H1 (cell line): ENCODE results near the gene FDPS. TPM values are rescaled to one million over a fixed set of nuclear protein-coding genes. Genes with fewer than 3 reads are reported as not detected.

ENCODE experiments used
- CTCF ChIA-PET: fragments of 300-600 bp; sonication (Branson Sonifier 250); formaldehyde crosslinking; loops from one replicate; lab custom pipeline; 2021; ENCODE audit not compliant: partially characterized antibody; lab: Charles Lee
- POLR2A ChIA-PET: fragments of 300-600 bp; sonication (Branson Sonifier 250); formaldehyde crosslinking; loops from one replicate; lab custom pipeline; 2021; ENCODE audit warnings: inconsistent platforms; ENCODE audit not compliant: partially characterized antibody; lab: Charles Lee
- DNase-seq, 2 experiments: peaks; one replicate each; pipeline versions ENCODE4 v3.0.0 to v3.0.0-alpha.2; 2010 to 2022; ENCODE audit warnings: low spot score in 2 of 2, low read depth in 1 of 2, mixed read lengths in 1 of 2
- FAIRE-seq: peaks from 2 replicates; lab custom pipeline; 2011; peaks lifted over from hg19 to GRCh38; lab: Jason Lieb, UNC
- H2AFZ ChIP-seq: 2 replicates; pipeline ENCODE4 v1.8.1; 2012; ENCODE audit warnings: low read length, inconsistent platforms
- H2AK5ac ChIP-seq: 2 replicates; pipeline ENCODE4 v1.6.1; 2013; ENCODE audit warnings: low read depth, low read length
- H2BK120ac ChIP-seq: replicated peaks from 2 replicates; pipeline ENCODE3; 2013; ENCODE audit warnings: low read depth, low read length, inconsistent platforms
- H2BK12ac ChIP-seq: 2 replicates; pipeline ENCODE4 v1.6.1; 2013; ENCODE audit warnings: low read depth, low read length
- H2BK15ac ChIP-seq: 2 replicates; pipeline ENCODE4 v1.6.1; 2013; ENCODE audit warnings: low read length
- H2BK20ac ChIP-seq: 2 replicates; pipeline ENCODE4 v1.6.1; 2013; ENCODE audit warnings: low read length
- H2BK5ac ChIP-seq: 2 replicates; pipeline ENCODE4 v1.6.1; 2013; ENCODE audit warnings: low read depth, low read length
- H3K14ac ChIP-seq: 2 replicates; pipeline ENCODE4 v1.6.1; 2013; ENCODE audit warnings: inconsistent platforms; ENCODE audit not compliant: insufficient read length
- H3K18ac ChIP-seq: 2 replicates; pipeline ENCODE4 v1.6.1; 2013; ENCODE audit warnings: low read length; ENCODE audit errors: extremely low read depth
- H3K23ac ChIP-seq: 2 replicates; pipeline ENCODE4 v1.6.1; 2013; ENCODE audit warnings: inconsistent platforms; ENCODE audit not compliant: insufficient read length
- H3K23me2 ChIP-seq: 2 replicates; pipeline ENCODE4 v1.6.1; 2013; ENCODE audit warnings: low read depth, low read length
- H3K27ac ChIP-seq: 2 replicates; pipeline ENCODE4 v1.6.1; 2011; ENCODE audit warnings: low read depth, low read length, inconsistent platforms
- H3K27me3 ChIP-seq, 4 experiments: replicated peaks in 1 of 4; 1 replicate in 1 of 4; 2 replicates in 3 of 4; pipeline versions ENCODE4 v1.6.1 to v1.8.1; 2011 to 2013; ENCODE audit warnings: low read length in 3 of 4, mild to moderate bottlenecking in 3 of 4, inconsistent platforms in 2 of 4, mixed read lengths in 2 of 4, moderate library complexity in 1 of 4; ENCODE audit not compliant: control insufficient read depth in 3 of 4, insufficient read depth in 3 of 4; ENCODE audit errors: extremely low read depth in 1 of 4
- H3K36me3 ChIP-seq, 4 experiments: 2 replicates each; pipeline versions ENCODE4 v1.6.1 to v1.8.1; 2011 to 2013; ENCODE audit warnings: mild to moderate bottlenecking in 4 of 4, low read length in 3 of 4, moderate library complexity in 2 of 4, control low read depth in 1 of 4, inconsistent platforms in 1 of 4; ENCODE audit not compliant: insufficient read depth in 4 of 4, control insufficient read depth in 2 of 4
- H3K4ac ChIP-seq: replicated peaks from 2 replicates; pipeline ENCODE3; 2013; ENCODE audit warnings: low read length, low read depth, mixed read lengths, inconsistent platforms; ENCODE audit not compliant: insufficient read length
- H3K4me1 ChIP-seq, 4 experiments: replicated peaks in 1 of 4; 1 replicate in 1 of 4; 2 replicates in 3 of 4; pipeline versions ENCODE4 v1.6.1 to v1.8.1; 2011 to 2013; ENCODE audit warnings: low read length in 3 of 4, inconsistent platforms in 2 of 4, mixed read lengths in 1 of 4; ENCODE audit not compliant: insufficient read depth in 4 of 4, control insufficient read depth in 3 of 4
- H3K4me2 ChIP-seq, 2 experiments: 2 replicates each; pipeline versions ENCODE4 v1.6.1 to v1.8.1; 2011 to 2013; ENCODE audit warnings: low read depth in 2 of 2, low read length in 2 of 2, control low read depth in 1 of 2, inconsistent platforms in 1 of 2, mild to moderate bottlenecking in 1 of 2; ENCODE audit not compliant: insufficient read depth in 1 of 2
- H3K4me3 ChIP-seq, 4 experiments: fragments of 200-600, 300-600 bp in 1 of 4; sonication (generic), shearing (Covaris generic), sonication (Bioruptor Twin) in 1 of 4; 2 replicates each; pipeline versions ENCODE4 v1.5.1 to v1.8.1; 2011 to 2016; ENCODE audit warnings: low read length in 4 of 4, low read depth in 3 of 4, control low read depth in 2 of 4, inconsistent platforms in 2 of 4, mild to moderate bottlenecking in 2 of 4, mixed read lengths in 1 of 4, moderate library complexity in 1 of 4; ENCODE audit not compliant: insufficient read depth in 2 of 4; ENCODE audit errors: extremely low read depth in 1 of 4
- H3K56ac ChIP-seq: replicated peaks from 2 replicates; pipeline ENCODE3; 2013; ENCODE audit warnings: low read depth, mild to moderate bottlenecking, mixed read lengths, low read length, inconsistent platforms; ENCODE audit not compliant: insufficient read length
- H3K79me1 ChIP-seq: 2 replicates; pipeline ENCODE4 v1.6.1; 2013; ENCODE audit warnings: low read depth, low read length, control low read depth
- H3K79me2 ChIP-seq, 2 experiments: 2 replicates each; pipeline versions ENCODE4 v1.6.1 to v1.8.1; 2012 to 2013; ENCODE audit warnings: low read length in 2 of 2, mild to moderate bottlenecking in 2 of 2, inconsistent platforms in 1 of 2; ENCODE audit not compliant: insufficient read depth in 2 of 2, control insufficient read depth in 1 of 2
- H3K9ac ChIP-seq, 4 experiments: replicated peaks in 1 of 4; 1 replicate in 1 of 4; 2 replicates in 3 of 4; pipeline versions ENCODE4 v1.6.1 to v1.8.1; 2011 to 2013; ENCODE audit warnings: low read depth in 3 of 4, low read length in 3 of 4, control low read depth in 2 of 4, mild to moderate bottlenecking in 2 of 4, moderate library complexity in 2 of 4, inconsistent platforms in 1 of 4; ENCODE audit errors: extremely low read depth in 1 of 4
- H3K9me3 ChIP-seq, 2 experiments: 2 replicates each; pipeline versions ENCODE4 v1.6.1 to v1.8.1; 2012 to 2013; ENCODE audit warnings: mild to moderate bottlenecking in 2 of 2, moderate library complexity in 2 of 2, control low read depth in 1 of 2, inconsistent platforms in 1 of 2, low read depth in 1 of 2, low read length in 1 of 2, mixed read lengths in 1 of 2; ENCODE audit not compliant: insufficient read depth in 2 of 2
- H4K20me1 ChIP-seq, 2 experiments: replicated peaks in 1 of 2; 2 replicates each; pipeline versions ENCODE3 to v1.8.1; 2011 to 2013; ENCODE audit warnings: inconsistent platforms in 2 of 2, low read length in 2 of 2, mild to moderate bottlenecking in 1 of 2; ENCODE audit not compliant: insufficient read depth in 2 of 2, control insufficient read depth in 1 of 2
- H4K5ac ChIP-seq: 2 replicates; pipeline ENCODE4 v1.6.1; 2013; ENCODE audit warnings: low read length, low read depth, mixed read lengths, inconsistent platforms; ENCODE audit not compliant: insufficient read length
- H4K8ac ChIP-seq: 2 replicates; pipeline ENCODE4 v1.8.0; 2013; ENCODE audit warnings: mild to moderate bottlenecking, moderate library complexity, low read length, inconsistent platforms; ENCODE audit not compliant: insufficient read depth; ENCODE audit errors: extremely low read depth
- H4K91ac ChIP-seq: replicated peaks from 2 replicates; pipeline ENCODE3; 2013; ENCODE audit warnings: low read length, mixed read lengths, inconsistent platforms; ENCODE audit not compliant: insufficient read length
- CEBPB ChIP-seq: IDR thresholded peaks from 2 replicates; pipeline ENCODE4 v1.6.1; 2012; ENCODE audit warnings: low read depth, low read length
- PHF8 ChIP-seq: fragments of 200-600 bp; sonication (generic); conservative IDR thresholded peaks from 2 replicates; pipeline ENCODE4 v1.7.1; 2012; ENCODE audit warnings: low read depth, mild to moderate bottlenecking, inconsistent platforms, low read length, moderate library complexity
- WGBS, 2 experiments: shearing (Covaris generic) in 1 of 2; methylation state at CpG; one replicate each; pipeline versions ENCODE4 v1.1.6 to v1.1.7; 2013 to 2015; ENCODE audit warnings: low lambda C conversion rate in 2 of 2, mixed read lengths in 2 of 2, inconsistent platforms in 1 of 2, low coverage in 1 of 2, missing lambda C conversion rate in 1 of 2; ENCODE audit not compliant: insufficient replicate concordance in 2 of 2, insufficient coverage in 1 of 2, insufficient read length in 1 of 2; ENCODE audit errors: extremely low coverage in 1 of 2, missing lambda C conversion rate in 1 of 2; 5-methylcytosine and 5-hydroxymethylcytosine counted together
- polyA plus RNA-seq, 7 experiments: library from polyadenylated mRNA; depleted of rRNA in 3 of 7; stranded (reverse) in 5 of 7; unstranded in 2 of 7; fragments of >200 nt in 5 of 7; fragments of 200-250 nt in 2 of 7; gene quantifications; 1 replicate in 5 of 7; 2 replicates in 1 of 7; 4 replicates in 1 of 7; pipeline versions ENCODE4 v1.2.1 to v1.2.3, GENCODE V29; 2011 to 2013; ENCODE audit warnings: missing spikeins in 2 of 7, mixed read lengths in 2 of 7
- total RNA-seq: library from RNA; stranded (reverse); fragmentation: NEBNext Ultra II Directional; extraction: Animal tissue kit (Norgen Biotek cat#: 25700); gene quantifications from 2 replicates; pipeline ENCODE4 v1.2.1, GENCODE V29; 2021

FDPS gene
- total and polyA plus RNA-seq, 2 of the 8 experiments (the other 6 are each of a cell fraction or from before 2014, with no cell fraction given): 267 to 368 TPM

DNA sequence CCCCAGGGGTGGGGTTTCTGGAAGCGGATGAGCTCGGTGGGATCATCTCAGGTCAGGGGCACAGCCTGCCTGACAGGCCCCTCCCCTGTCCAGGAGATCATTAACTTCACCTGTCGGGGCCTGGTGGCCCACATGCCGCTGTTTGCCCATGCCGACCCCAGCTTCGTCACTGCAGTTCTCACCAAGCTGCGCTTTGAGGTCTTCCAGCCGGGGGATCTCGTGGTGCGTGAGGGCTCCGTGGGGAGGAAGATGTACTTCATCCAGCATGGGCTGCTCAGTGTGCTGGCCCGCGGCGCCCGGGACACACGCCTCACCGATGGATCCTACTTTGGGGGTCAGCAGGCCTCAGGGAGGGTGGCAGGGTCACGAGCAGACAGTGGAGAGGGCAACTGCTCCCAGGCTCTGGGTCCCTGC is 23.0 kb upstream of the FDPS start:
- Histone ChIP-seq H3K79me2 (no peaks in the 10 kb centered on the region), H3K4me1 (no peaks in the 10 kb centered on the region; a peak in 1 of 7 replicates), H3K79me1 (no peaks in the 10 kb centered on the region), H3K9me3 (no peaks in the 10 kb centered on the region), H2AFZ (no peak overlapping the region), H3K27ac (no peak overlapping the region), H4K20me1 (no peaks in the 10 kb centered on the region), H3K4me3 (no peak overlapping the region), H3K56ac (no peak overlapping the region), H3K23ac (no peak overlapping the region), H4K5ac (no peak overlapping the region), H3K23me2 (no peaks in the 10 kb centered on the region), H2BK5ac (no peak overlapping the region), H3K4me2 (no peak overlapping the region), H2BK20ac (no peak overlapping the region), H2BK120ac (no peak overlapping the region), H2BK15ac (no peak overlapping the region), H3K14ac (no peak overlapping the region), H3K18ac (no peak overlapping the region), H4K8ac (no peak overlapping the region), H3K27me3 (no peaks in the 10 kb centered on the region), H2BK12ac (no peak overlapping the region), H3K9ac (no peak overlapping the region), H3K4ac (no peak overlapping the region), H2AK5ac (no peak overlapping the region), H3K36me3 (no peaks in the 10 kb centered on the region; a peak in 1 of 8 replicates), H4K91ac (no peak overlapping the region)
- POLR2A ChIA-PET: interaction anchor here (0.6 to 2.1 kb wide), 8 partner anchors 12 to 42 kb away, joined by 3 to 7 read pairs (median 5); partner anchors contain the start of genes CLK2, FDPS, RUSC1 and SCAMP3
- 95% methylated on average over 18 of the region's 18 CpGs; no CpG with 5 or more reads in 1 of the 2 experiments for WGBS, 2 experiments
- FAIRE-seq (no peak), DNase-seq (no peak)
- TF ChIP-seq PHF8 (no peak), CEBPB (no peak)
- CTCF ChIA-PET: interaction anchor here (0.6 to 8.4 kb wide), 7 partner anchors 9 to 108 kb away, joined by 3 to 79 read pairs (median 3); partner anchors contain the start of gene FDPS
